ENCODE results near the gene PAX8.

The PAX8 gene

GRCh38 chr2:113169002-113169530 is 109.7 kb downstream of the PAX8 start:
- no peak for DNase-seq (ENCODE audit: low read depth in 2 of 2)

DNA sequence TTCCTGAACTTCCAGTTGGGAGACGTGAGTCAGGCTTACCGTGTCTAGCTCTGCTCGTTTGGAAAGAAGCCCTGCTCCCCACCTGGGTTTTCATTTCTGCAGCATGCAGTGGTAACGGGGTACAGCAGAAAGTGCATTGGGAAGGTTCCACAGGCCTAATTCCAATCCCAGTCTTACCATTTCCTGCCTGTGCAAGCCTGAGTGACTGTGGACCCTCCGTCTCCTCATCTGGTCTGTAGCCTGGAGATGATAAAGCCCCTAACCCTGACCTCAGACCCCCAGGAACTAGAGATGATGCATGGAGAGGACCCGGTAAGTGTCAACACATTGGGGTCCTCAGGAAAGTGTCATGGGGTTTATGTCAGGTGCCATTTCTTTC is 110.8 kb downstream of the PAX8 start:
- no peak for DNase-seq (ENCODE audit: low read depth in 2 of 2)

DNA sequence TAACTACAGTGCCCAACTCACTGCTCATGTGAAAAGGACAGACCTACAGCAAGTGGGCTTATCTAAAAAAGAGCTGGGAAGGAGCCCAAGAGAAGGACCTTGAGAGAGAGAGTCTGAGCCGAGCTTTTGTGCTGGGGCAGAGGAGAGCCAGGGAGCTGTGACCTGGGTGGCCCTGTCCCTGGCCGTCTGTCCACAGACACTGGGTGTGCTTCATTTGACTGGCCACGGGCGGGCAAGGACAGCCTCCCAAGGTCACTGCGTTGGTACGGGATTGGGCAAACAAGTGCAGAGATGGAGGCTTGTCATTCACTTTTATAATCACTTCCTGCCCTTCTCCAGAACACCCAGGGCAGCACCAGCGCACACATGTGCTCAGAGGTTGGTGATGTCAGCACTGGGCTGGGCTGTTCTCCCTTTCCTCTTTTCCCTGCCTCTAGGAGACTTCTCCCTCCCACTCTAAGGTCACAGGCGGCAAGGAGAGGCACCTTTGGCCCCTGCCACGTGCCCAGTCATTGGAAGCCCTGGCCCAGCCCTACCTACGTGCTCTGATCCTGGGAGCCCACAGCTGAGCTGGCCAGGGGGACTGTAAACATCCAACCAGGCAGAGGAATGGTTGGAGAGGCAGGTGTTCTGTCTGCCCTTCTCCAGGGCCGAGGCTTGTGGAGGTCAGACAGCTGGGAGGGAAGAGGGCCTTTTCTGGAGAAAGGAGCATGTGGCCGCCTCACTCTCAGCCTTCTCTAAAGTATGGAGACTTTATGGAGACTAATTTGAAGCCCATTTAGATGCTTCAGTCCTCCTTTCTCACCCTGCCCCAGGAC is 111.4 kb downstream of the PAX8 start:
- DNase-seq (ENCODE audit: low read depth in 2 of 2): no peak

- DNase-seq (ENCODE audit: low read depth in 2 of 2): no peak
Measured at GRCh38 chr2:113166187-113166645, 112.5 kb downstream of the PAX8 start.

Measured in stimulated activated CD8-positive, alpha-beta memory T cell treated with anti-CD3 and anti-CD28 coated beads, Interleukin-7, amount 100 ng/mL, for 1 hour (primary cell).